Stimulated activated CD4-positive, alpha-beta T cell treated with anti-CD3 and anti-CD28 coated beads, Interleukin-2, amount 100 ng/mL, for 4 hours (primary cell): ENCODE measurements around the gene KLF2.
"Not testable (repeated sequence)": the region's sequence is repeated elsewhere in the genome, so short reads cannot be mapped to it uniquely, and the experiment has no call there.

Experiments
- DNase-seq: peaks from one replicate; pipeline ENCODE4 v3.0.0-alpha.2; 2020; ENCODE audit warnings: low read depth

Gene KLF2

DNA sequence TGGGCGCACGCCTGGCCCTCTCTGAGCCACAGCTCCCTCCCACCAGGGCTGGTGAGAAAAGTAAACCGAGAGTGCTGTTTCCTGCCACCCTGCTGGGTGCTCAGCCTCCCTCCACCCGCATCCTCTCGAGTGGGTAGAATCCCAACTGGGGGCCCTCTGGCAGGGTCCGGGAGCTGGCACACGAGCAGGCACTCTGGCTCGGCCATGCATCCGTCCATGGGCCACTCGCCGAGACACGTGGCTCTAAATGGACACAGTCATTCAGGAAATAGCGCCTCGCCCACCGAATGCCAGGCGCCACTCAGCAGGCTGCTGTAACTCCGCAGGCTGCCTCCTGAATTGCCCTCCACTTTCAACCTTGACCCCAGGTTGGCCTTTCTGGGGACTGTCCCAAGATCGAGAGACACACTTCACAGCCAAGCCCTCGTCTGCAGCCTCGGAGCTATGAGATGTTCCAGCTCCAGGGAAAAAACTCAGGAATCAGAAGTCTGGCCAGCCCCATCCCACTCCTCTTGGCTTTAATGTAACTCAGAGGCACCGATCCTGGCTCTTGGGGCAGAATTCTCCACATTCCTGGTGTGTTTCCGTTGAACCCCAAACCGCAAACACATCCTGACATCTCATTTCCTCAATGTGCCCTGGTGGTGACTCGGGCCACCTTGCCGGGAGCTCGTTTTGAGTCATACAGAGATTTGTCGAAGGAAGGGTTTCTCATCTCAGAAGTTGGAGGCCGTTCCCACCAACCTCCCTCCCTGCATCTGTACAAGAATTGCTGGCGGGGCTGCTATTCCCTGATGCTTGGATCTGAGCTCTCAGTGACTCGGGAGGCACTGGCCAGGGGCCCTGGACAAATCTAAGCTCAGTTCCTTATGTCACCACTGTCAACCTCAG lies 14.1 kb downstream of the KLF2 start:
- peak; percentile 42 for DNase-seq

DNA sequence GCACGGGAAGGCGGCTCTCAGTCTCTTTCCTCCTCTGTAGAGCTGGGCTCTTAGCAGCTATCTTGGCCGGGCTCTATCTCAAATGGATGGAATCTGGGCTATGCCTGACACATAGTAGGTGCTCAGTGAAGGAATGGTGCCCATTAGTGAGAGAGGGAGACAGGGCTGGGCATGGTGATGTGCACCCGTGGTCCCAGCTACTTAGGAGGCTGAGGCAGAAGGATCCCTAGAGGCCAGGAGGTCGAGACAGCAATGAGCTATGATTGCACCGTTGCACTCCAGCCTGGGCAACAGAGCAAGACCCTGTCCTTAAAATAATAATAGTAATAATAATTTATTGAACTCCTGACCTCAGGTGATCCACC lies 14.7 kb downstream of the KLF2 start:
- no peak for DNase-seq

DNA sequence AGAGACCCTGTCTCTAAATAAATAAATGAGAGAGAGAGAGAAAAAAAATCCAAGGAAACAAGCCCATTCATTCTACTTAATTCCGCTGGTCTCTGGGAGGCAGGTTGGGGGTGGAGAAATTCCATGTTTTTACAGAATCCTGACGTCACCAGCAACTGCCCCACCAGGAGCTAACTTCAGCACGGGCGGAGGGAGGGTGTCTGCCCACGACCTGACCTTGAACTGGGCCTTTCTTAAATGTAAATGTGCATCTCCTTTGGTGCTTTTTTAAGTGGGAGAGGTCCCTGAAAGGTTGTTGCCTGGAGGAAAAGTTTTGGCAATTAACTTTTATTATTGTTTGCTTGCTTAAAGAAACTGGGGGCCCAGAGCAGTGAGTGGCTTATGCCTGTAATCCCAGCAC lies 15.5 kb downstream of the KLF2 start:
- DNase-seq: no peak

DNA sequence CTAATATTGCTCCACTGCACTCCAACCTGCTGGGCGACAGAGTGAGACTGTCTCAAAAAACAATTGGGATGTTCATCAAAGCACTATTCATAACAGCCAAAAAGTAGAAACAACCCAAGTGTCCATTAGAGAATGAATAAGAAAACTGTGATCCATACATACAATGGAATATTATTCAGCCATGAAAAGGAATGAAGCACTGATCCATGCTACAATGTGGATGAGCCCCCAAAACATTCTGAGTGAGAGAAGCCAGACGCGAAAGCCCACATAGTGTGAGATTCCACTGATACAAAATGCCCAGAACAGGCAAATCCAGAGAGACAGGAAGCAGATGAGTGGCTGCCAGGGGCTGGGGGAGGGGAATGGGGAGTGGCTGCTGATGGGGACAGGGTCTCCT lies 16.0 kb downstream of the KLF2 start:
- no peak for DNase-seq

DNA sequence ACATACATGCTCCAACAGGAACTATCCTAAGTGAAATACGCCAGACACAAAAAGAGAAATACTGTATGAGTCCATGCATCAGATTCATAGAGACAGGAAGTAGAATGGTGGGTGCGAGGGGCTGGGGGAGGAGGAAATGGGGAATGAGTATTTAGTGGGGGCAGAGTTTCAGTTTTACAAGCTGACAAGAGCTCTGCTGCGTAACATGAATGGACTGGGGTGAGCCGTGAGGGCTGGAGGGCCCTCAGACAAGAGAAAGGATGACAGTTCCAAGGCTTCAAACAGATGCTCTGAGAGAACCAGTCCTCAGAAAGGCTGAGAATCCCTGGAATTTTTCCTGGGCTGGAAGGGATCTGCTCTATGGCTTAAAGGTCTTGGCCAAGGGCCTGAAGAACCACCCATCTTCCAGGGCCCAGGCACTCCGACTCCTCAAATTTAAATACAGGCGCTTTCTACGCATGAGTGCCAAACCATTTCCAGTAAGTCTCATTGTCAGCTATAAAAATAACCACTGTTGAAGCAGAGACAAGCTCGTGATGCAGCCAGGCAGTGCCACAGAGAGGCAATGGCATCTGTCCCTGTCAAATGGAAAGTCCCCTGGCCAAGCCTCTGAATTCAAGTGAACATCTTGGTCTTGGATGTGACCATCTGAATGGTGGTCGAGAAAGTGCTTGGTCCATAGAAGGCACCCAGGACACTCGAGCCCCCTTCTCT lies 17.5 kb downstream of the KLF2 start:
- peak; percentile 40 for DNase-seq

DNA sequence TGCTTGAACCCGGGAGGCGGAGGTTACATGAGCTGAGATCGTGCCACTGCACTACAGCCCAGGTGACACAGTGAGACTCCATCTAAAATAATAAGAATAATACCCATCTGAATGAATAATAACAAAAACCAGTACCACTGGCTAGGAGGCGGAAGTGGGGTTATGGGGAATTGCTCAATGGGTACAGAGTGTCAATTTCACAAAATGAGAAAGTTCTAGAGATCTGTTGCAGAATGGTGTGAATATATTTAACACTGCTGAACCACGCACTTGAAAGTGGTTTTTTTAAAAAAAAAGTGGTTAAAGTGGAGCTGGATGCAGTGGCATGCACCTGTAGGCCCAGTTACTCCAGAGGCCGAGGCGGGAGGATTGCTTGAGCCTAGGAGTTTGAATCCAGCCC lies 18.5 kb downstream of the KLF2 start:
- no peak for DNase-seq

- DNase-seq: no peak
Measured at GRCh38 chr19:16345457-16345856, 20.8 kb downstream of the KLF2 start.

GRCh38 chr19:16347099-16347498 lies 22.5 kb downstream of the KLF2 start:
- not testable (repeated sequence) for DNase-seq

GRCh38 chr19:16347706-16348105 lies 23.1 kb downstream of the KLF2 start:
- no peak for DNase-seq

GRCh38 chr19:16349551-16350152 lies 25.0 kb downstream of the KLF2 start:
- DNase-seq: no peak

- DNase-seq: no peak
Measured at GRCh38 chr19:16351133-16351809, 26.6 kb downstream of the KLF2 start.

DNA sequence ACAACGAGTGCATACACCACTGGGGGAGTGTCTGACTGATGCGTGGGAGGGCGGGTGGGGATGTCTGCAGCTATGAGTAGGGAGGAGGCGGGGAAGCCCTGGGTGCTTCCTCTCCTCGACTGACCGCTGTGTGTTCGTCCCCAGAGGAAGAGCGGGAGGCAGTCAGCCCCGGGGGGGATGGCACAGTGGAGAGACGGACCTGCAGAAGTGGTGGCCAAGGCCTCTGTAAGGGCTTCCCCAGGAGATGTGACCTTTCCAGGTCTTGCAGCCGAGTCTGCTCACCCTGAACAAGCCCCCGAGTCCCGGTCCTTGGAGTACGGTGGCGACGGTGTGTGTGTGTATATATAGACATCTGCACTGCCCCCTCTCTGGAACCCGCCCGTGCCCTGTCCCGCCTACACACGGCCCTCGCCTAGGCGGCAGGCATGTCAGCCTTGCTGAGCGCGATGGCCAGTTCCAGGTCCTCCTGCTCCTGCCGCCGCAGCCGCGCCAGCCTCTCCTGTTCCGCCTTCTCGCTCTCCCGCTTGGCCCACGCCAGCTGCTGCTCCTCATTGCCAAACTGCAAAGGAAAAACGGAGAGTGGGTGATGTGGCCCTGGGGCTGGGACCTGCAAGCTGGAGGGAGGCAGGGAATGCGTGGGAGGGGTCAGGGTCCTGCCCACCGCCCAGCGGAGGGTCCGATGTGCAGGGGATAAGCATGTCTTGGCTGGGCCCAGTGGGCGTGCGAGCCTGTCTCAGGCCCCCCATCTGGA lies 30.8 kb downstream of the KLF2 start:
- DNase-seq: no peak

DNA sequence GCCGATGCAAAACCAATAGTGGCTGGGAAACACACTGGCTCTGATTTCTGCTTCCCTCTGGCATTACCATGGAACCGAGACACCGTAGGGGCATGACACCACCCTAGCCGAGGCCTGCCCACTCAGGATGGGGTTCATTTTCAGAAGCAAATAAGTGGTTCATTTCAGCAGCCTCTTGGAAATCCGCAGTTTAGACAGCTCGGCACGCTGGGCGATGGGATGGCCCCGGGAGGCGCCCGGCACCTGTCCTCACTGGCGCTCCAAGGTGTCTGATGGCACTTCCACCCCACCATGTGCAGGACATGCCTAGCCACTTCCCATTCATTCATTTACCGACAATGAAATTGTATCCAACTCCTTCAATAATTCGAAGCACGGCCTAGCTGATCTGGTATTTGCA lies 33.8 kb downstream of the KLF2 start:
- no peak for DNase-seq

DNA sequence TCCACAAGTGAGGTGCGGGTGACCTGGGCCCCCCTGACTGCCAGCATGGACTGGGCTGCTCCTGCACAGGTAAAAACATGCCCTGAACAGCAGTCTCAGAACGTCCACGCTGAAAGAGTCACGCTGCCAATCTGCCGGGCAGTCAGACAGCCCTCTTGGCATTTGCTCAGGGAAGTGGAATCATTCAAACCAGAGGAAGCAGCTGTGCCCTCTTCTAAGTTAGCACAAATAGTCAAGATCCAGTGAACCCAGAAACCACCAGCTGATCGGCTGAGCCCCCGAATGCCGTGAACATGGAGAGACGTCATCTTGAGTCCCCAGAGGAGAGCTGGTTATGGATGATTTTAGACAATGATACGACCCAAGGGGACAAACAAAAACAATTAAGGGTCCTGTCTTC lies 34.4 kb downstream of the KLF2 start:
- no peak for DNase-seq

DNA sequence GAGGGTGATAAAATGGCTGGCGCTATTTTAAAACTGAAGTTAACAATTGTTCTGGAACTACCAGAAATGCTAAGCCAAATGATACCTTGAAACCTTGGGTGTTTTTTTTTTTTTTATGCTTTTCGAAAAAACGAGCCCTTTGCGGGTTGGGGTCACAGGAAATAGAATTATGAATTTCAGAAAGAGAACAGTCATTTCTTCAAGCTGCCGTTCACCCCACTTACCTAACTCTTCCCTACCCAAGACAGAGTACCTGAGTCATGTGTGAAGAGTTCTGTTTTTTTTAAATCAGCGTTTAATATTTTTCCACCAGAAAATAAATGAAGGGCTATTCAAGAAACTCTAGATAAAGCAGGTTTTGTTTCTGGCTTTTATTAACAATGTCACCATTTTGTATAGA lies 35.3 kb downstream of the KLF2 start:
- no peak for DNase-seq

- DNase-seq: no peak
Measured at GRCh38 chr19:16360738-16361137, 36.1 kb downstream of the KLF2 start.

DNA sequence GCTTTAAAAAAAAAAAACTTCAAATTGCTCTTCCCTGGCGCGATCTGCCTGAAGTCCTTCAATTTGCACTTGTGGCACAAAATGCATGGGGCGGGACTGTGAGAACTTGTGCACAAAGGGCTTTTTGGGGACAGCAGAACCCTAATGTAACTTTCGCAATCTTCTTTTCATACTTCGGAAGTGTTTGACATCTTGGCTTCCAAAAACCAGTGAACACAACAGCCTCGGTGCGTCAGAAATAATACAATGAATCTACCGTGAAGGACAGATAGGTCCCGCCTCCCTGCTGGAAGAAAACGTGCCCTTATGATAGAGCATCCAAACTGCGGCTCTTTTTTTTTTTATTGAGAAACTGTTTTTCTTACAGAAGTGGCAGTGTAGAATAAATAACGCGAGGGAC lies 36.6 kb downstream of the KLF2 start:
- DNase-seq: no peak

DNA sequence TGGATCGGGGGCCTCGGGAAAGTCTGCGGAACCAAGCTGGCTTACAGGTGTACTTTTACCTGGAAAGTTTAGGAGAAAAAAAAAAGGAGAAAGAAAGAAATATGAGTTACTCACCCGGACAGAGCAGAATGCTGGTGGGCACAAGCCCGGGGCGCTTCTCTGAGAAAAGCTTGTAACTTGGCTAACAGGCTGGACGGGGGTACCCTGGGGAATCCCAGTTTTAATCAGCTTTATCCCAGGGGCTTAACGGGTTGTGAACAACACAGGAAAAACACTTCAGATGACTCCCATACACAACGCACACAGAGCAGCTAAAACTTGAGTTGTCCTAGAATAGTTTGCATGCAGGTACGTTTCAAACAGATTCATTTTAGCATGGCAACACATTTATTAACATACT lies 37.3 kb downstream of the KLF2 start:
- DNase-seq: no peak

DNA sequence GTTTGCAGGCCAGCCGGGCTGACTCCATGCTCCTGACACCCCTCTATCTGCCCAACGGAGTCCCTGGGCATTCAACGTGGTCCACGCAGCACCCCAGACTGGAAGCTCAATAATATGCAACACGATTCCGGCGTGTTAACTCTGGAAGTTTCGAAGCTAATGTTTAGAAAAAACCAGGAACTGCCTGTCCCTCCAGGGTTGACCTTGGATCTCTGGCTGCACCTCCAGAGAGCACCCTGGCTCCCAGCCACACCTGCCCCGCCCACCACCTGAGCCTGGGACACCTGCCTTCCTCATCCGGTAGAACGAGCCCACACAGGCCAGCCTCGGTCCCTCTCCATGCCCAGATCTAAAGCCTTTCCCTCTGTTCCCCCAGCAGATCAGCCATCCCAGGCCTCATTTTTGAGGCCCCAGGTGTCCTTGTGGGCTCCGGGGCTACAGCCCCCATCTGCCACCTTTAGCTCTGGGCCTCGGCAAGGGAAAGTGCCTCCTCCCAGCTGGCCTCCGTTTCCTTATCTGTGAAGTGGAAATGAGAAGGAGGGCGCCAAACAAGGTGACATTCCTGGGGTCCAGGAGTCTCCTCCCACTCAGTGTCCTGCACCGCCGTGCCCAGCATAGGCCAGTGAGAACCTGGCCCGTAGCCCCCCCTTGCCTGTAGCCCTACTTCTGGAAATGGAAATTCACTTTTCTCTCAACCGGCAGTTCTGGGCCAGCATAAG lies 38.7 kb downstream of the KLF2 start:
- no peak for DNase-seq

GRCh38 chr19:16363852-16364230 lies 39.2 kb downstream of the KLF2 start:
- DNase-seq: no peak

- no peak for DNase-seq
Measured at GRCh38 chr19:16364231-16364865, 39.7 kb downstream of the KLF2 start.
